Cerebellar nuclear complex (tissue), 1 donor: ENCODE measurements around the gene HHATL.

Experiments used
- DNase-seq, 2 experiments: peaks; one replicate each; lab custom pipeline; 2025; lab: John Stamatoyannopoulos, UW

HHATL gene

DNA sequence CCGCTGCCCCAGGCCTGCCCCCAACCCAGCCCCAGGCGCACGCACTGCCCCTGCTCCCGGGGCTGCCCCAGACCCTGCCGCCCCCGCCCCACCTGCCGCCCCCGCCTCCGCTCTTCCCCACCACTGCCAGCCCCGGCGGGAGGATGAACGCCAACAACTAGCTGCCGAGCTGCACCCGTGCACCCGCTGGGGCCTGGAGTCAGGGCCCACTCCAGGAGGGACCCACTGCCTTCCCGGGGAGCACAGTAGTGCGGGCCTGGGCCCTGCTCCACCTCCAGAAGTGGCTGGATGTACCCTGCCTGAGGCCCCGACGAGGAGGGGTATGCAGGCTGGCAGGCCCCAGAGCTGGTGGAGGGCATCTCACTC, 38.2 kb downstream of the HHATL start:
- DNase-seq: no peak

DNA sequence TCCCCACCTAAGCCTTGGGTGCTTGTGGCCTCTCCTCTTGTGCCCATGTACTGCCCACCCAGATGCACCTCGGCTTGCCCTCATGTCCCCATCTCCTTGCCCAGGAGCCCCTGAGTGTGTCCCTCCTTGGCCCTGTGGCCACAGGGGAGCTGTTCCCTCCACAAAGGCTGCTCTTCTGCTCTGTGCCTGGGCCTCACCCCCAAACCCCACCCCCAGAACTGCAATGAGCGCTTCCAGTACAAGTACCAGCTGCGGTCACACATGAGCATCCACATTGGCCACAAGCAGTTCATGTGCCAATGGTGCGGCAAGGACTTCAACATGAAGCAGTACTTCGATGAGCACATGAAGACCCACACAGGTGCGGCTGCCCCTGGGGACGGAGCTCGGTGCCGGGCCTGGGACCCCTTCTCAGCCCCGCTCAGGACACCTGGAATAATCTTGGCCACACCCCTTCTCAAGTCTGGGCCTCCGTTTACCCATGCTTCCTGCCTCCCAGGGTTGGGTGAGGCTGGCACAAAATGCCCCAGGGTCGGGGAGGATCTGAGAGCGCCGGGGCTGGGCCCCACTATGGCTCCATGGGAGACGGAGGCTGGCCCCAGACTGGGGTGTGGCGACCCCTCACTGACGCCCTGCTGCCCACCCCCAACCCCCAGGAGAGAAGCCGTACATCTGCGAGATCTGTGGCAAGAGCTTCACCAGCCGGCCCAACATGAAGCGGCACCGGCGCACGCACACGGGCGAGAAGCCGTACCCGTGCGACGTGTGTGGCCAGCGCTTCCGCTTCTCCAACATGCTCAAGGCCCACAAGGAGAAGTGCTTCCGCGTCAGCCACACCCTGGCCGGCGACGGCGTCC, 38.8 kb downstream of the HHATL start:
- no peak for DNase-seq

GRCh38 chr3:42662813-42663535, 39.6 kb downstream of the HHATL start:
- no peak for DNase-seq

DNA sequence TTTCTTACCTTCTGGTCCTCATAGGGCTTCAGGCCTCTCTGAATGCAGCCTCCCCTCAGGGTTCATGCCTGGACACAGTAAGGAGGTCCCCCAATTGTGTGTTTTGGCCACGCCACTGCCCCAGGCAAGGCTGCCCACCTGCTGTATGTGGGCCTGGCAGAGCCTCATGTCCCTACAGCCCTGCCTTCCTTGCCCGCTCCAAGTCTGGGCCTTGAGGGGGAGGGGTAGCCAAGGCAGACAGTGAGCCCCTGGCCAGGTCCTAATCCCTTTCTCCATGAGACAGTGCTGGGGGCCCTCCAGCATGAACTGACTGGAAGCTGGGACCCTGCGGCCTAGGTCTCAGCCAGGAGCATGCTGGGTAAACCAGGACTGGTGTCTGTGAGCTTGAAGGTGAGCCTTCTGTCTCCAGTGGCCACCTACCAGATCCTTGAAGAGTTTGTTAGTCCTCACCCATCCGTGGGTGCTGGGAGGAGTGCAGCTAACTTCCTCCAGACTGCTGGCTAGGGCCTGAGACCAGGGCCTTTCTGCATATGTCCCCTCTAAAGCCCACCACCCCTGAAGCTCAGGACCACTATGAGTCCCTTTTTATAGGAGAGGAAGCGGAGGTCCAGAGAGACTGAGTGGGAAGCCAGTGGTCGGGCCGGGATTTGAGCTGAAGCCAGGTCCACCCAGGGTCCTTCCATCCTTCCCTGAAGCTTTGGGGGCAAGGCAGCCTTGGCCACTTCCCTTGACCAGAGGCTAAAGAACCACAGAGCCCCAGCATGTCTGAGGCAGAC, 40.4 kb downstream of the HHATL start:
- no peak for DNase-seq

- DNase-seq: no peak
Observed at GRCh38 chr3:42661593-42662022, 41.0 kb downstream of the HHATL start.

DNA sequence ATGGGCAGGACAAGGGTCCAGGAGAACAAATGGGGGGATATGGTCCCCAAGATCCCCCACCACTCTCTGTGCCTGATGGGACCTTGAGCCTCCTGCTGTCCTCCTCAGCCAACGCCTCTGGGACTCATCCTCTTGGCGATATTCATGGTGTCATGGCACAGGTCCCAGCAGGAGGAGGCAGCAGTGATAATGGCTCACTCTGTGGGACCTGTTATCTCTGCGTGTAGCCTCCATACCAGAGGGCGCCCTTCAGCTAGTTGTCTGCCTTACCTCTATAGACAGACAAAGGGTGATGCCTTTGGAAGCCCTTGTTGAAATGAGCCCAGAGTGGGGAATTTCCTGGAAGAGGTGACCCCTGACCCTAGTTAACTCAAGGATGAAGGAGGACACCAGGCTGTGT, 41.7 kb downstream of the HHATL start:
- no peak for DNase-seq

GRCh38 chr3:42660131-42660715, 42.4 kb downstream of the HHATL start:
- DNase-seq: no peak

DNA sequence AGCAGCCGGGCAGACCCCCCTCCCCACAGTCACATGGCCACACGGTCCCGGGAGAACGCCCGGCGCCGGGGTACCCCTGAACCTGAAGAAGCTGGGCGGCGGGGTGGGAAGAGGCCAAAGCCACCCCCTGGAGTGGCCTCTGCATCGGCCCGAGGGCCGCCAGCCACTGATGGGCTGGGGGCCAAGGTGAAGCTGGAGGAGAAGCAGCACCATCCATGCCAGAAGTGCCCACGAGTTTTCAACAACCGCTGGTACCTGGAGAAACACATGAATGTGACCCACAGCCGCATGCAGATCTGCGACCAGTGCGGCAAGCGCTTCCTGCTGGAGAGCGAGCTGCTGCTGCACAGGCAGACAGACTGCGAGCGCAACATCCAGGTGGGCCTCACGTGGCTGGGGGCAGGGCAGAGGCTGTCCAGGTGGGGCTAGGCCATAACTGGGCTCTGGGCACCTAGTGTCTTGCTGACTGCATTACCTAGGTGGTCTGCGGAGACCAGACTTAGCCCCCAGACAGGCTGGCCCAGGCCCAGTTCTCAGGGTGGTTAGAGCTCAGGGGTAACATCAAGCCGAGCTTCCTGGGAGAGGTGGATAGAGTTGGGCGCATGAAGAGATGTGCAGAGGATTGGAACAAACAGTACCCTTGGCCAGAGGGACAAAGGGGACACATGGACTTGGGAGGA, 43.0 kb downstream of the HHATL start:
- no peak for DNase-seq

DNA sequence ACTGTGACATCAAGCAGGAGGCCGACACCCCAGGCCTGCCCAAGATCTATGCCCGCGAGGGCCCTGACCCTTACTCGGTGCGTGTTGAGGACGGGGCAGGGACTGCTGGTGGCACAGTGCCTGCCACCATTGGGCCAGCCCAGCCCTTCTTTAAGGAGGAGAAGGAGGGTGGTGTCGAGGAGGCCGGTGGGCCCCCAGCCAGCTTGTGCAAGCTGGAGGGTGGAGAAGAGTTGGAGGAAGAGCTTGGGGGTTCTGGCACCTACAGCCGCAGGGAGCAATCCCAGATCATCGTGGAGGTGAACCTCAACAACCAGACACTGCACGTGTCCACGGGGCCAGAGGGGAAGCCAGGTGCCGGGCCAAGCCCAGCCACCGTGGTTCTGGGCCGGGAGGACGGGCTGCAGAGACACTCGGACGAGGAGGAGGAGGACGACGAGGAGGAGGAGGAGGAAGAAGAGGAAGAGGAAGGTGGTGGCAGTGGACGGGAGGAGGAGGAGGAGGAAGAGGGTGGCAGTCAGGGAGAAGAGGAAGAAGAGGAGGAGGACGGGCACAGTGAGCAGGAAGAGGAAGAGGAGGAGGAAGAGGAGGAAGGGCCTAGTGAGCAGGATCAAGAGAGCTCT, 43.7 kb downstream of the HHATL start:
- no peak for DNase-seq

- no peak for DNase-seq
Observed at GRCh38 chr3:42658091-42658770, 44.4 kb downstream of the HHATL start.

- no peak for DNase-seq
Observed at GRCh38 chr3:42657675-42658074, 44.9 kb downstream of the HHATL start.

DNA sequence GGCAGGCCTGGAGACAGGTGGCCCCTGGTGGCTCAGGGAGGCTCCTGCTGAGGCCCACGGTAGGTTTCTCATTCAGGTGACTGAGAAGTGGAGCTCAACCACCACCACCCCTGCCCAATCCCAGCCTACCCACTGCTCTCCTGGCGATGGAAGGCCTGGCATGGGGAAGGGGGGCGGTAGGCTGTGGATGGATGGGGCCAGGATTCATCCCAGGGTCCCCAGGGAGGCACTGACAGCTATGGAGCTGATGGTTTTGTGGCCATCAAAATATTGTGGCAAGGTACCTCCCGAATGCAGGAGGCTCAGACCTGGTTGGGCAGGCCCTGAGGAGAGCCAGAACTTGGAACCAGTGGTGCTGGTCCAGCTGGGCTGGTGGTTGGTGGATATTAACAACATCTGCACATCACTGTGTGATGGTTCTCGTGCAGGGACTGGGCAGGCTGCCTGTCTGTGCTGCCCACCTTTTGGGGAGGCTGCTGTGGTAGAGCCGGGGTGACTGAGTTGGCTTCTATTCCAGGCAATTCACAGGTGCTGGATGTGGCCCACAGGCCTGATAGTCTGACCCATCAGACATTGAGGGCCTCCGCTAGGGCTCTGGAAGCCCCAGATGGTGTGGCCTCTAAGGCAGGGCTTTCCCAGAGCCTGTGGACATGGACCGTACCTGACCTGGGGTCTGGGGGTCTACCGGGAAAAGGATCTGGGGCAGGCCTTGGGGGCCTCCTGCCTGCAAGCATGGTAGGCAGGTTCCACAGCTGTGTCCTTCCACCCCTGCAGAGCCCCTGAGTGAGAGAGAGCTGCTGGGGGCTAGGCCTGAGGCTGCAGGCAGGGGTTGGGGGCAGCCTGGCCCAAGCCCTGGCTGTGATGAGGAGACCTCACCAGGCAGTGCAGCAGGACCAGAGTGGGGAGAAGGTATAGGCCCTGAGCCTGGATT, 45.7 kb downstream of the HHATL start:
- DNase-seq: no peak

DNA sequence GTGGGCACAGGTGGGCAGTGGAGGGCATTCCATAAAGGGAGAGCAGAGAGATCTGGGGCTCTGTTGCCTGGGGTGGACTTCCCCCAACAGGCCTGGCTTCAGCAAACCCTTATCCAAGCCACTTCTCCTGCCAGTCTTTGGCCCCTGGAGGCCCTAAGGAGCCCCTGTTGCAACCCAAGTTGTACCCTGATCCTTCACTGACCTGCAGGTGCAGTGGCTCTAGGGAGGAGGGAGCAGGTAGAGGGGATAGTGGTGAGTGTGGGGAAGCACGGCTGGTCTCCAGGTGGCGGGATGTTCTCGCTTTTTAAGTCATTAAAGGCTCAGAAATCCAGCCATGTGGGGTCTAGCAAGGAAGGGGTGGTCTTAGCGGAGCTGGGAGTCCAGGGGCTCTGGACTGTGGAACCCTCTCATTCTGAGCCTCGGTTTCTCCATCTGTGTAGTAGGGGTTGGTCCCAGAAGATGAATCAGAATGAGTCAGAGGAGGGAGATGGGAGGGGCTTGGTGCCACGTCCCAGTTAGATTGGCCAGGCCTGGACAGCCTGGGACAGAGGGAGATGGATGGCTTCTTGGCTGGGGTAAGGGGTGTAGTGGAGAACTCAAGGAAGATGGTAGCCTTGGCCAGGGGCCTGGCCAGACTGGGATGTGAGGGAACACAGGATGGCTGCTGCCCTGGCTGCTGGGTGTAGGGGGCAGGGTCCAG, 46.5 kb downstream of the HHATL start:
- no peak for DNase-seq

- no peak for DNase-seq
Observed at GRCh38 chr3:42655331-42655888, 47.2 kb downstream of the HHATL start.

GRCh38 chr3:42654331-42655201, 48.0 kb downstream of the HHATL start:
- no peak for DNase-seq

DNA sequence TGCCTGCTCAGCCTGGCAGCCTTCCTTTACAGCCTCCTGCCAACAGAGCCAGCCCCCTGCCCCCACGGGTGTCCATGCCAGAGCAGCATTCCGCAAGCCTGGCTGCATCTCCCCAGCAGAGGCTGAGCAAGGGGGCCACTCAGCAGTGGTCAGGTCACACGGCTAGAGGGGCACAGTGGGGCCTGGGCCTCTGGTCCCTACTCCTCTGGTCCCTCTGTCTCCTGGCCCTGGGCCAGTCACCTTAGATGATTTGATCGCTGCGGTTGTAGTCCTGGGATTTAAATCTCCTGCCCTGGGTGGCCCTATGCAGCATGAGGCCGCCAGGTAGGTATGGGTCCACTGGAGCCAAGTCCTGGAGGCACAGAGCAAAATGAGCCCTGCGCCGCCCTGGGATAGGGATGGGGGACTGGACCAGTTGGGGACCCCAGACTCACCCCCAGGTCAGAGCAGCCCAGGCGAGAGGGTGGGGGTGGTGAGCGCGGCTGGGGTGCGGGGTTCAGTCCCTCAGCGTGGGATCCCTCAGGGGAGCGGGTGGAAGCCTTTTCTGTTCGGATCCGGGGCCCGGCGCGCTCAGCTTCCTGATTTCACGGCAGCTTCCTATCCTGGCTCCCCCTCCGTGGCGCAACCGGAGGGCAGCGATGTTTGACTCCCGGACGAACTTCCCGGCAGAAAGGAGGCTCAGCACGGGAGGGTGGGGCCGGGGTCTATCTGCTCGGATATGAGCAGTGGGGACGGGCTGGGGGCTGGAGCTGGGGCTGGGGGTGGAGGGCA, 48.9 kb downstream of the HHATL start, which contains the start of gene ZBTB47:
Gene ZBTB47, plus strand, starts transcription at position 138 of the 771 bp plus-strand sequence. CDS start 4,659 bp downstream, outside the sequence.
- DNase-seq: no peak

GRCh38 chr3:42653303-42653559, 49.4 kb downstream of the HHATL start:
- no peak for DNase-seq
